Central memory CD8-positive, alpha-beta T cell (primary cell): Measurements from ENCODE around the gene YBX2.
A peak's percentile ranks its signal among the peaks of the same experiment; 100 is the strongest.

Source experiments
- ATAC-seq: fragments of 150-1000 bp; cut with Tn5 transposase; replicated peaks from 2 replicates; pipeline ENCODE4 v1.10.0; 2022; ENCODE audit warnings: mild to moderate bottlenecking, moderate FRiP score, moderate number of reproducible peaks; ENCODE audit not compliant: poor library complexity, severe bottlenecking; ENCODE audit errors: extremely low read depth
- DNase-seq, 2 donors: peaks; one replicate each; pipeline ENCODE4 v3.0.0; 2021; ENCODE audit warnings: low spot score in 2 of 2
- H3K27ac Mint-ChIP-seq: one replicate; pipeline ENCODE4 v1.8.0; 2022; ENCODE audit warnings: low read depth, mild to moderate bottlenecking, moderate library complexity, mixed read lengths
- H3K27me3 Mint-ChIP-seq: one replicate; pipeline ENCODE4 v1.8.0; 2022; ENCODE audit warnings: mixed read lengths
- H3K36me3 Mint-ChIP-seq: one replicate; pipeline ENCODE4 v1.8.0; 2022; ENCODE audit warnings: mild to moderate bottlenecking, moderate library complexity, mixed read lengths; ENCODE audit not compliant: insufficient read depth
- H3K4me1 Mint-ChIP-seq: one replicate; pipeline ENCODE4 v1.8.0; 2022; ENCODE audit warnings: mixed read lengths
- H3K4me3 Mint-ChIP-seq: one replicate; pipeline ENCODE4 v1.8.0; 2022; ENCODE audit warnings: mild to moderate bottlenecking, moderate library complexity, mixed read lengths
- H3K9me3 Mint-ChIP-seq: one replicate; pipeline ENCODE4 v1.8.0; 2022; ENCODE audit warnings: mixed read lengths

YBX2 gene

DNA sequence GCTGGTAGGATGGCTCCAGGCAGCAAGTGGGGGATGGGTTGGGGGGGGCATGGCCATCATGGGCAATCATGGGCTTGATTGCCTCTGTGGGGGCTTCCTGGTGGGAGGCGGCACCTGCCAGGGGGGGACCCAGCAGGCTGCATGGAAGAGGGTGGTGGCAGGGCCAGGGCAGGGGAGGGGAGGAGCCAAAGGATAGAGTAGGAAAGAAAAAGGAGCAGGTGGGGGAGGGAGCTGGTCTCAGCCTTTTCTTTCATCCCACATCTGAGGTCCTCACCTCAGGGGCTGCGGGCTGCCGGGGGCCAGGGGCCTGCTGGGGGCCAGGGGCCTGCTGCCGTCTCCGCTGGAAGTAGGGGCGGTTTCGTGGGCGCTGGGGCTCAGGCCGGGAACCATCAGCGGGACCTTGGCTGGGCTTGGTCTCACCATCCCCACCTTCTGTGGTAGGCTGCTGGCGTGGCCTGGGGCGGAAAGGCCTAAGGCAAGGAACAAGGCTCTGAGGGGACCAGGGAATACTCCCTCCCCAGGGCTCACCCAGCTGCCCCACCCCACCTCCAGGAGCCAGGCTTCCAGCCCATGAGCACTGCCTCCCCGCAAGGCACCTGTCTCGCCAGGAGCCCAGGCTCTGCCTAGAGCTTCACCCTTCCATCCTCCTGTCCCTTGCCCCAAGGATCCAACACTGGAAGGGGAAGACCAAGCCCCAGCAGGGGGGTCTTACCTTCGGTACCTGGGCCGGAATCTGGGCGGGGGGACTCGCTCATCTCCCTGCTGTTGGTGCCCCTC lies 5.0 kb downstream of the YBX2 start:
- no peak for ATAC-seq
- Mint-ChIP-seq H3K9me3 (no peaks in the 10 kb centered on the region), H3K4me1 (no peaks in the 10 kb centered on the region)

DNA sequence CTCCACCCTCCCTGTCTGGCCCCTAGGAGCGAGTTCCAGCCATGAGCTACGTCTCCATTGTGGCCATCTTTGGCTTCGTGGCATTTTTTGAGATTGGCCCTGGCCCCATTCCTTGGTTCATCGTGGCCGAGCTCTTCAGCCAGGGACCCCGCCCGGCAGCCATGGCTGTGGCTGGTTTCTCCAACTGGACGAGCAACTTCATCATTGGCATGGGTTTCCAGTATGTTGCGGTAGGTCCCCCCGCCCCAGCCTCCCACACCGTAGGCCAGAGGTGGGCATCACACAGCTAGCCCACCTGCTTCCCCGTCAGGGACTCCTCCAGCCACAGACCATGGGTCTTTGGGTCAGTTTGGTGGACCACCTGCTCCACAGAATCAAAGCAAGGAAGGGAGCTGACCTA lies 8.8 kb downstream of the YBX2 start:
- peaks cover 12% of the 10 kb centered on the region for H3K4me1 Mint-ChIP-seq
- peaks cover 2% of the 10 kb centered on the region for H3K36me3 Mint-ChIP-seq
- H3K27ac Mint-ChIP-seq: no peak overlapping the region
- ATAC-seq: no peak
- peaks cover 75% of the 10 kb centered on the region for H3K27me3 Mint-ChIP-seq
- H3K4me3 Mint-ChIP-seq: no peak overlapping the region
- DNase-seq: no peak
- H3K9me3 Mint-ChIP-seq: no peaks in the 10 kb centered on the region

More for the DNA sequence above, 5.0 kb downstream of the YBX2 start:
- no peak for DNase-seq
- no peak overlapping the region for H3K4me3 Mint-ChIP-seq
- H3K36me3 Mint-ChIP-seq: peaks cover 4% of the 10 kb centered on the region
- H3K27me3 Mint-ChIP-seq: peaks cover 76% of the 10 kb centered on the region
- H3K27ac Mint-ChIP-seq: no peak overlapping the region

DNA sequence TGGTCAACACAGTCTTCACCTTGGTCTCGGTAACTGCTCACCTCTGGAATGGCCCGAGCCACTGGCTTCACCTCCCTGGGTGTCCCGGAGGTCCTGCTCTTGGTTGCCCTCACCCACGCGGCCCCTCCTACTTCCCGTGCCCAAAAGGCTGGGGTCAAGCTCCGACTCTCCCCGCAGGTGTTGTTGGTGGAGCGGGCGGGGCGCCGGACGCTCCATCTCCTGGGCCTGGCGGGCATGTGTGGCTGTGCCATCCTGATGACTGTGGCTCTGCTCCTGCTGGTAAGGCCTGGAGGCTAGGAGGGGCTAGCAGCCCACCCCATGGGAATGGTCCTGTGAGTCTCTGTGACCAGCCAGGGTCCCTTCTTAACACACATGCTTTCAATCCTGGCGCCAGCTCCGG lies 9.5 kb downstream of the YBX2 start:
- no peak overlapping the region for H3K4me3 Mint-ChIP-seq
- peaks cover 13% of the 10 kb centered on the region for H3K4me1 Mint-ChIP-seq
- no peak for ATAC-seq
- no peak overlapping the region for H3K27ac Mint-ChIP-seq
- H3K27me3 Mint-ChIP-seq: peaks cover 67% of the 10 kb centered on the region
- no peaks in the 10 kb centered on the region for H3K9me3 Mint-ChIP-seq
- peaks cover 2% of the 10 kb centered on the region for H3K36me3 Mint-ChIP-seq
- DNase-seq: no peak

DNA sequence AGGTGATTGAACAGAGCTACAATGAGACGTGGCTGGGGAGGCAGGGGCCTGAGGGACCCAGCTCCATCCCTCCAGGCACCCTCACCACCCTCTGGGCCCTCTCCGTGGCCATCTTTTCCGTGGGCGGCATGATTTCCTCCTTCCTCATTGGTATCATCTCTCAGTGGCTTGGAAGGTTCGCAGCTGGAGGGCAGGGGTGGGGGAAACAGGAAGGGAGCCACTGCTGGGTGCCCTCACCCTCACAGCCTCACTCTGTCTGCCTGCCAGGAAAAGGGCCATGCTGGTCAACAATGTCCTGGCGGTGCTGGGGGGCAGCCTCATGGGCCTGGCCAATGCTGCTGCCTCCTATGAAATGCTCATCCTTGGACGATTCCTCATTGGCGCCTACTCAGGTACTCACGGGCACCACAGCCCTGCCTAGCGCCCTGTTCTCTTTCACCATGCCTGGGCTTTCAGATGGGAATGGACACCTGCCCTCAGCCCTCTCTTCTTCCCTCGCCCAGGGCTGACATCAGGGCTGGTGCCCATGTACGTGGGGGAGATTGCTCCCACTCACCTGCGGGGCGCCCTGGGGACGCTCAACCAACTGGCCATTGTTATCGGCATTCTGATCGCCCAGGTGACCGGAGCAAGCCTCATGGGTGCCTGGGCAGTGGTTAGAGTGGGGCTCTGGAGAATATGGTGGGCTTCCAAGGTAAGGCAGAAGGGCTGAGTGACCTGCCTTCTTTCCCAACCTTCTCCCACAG lies 10.8 kb downstream of the YBX2 start:
- Mint-ChIP-seq H3K27ac (no peak overlapping the region), H3K27me3 (peaks cover 61% of the 10 kb centered on the region), H3K9me3 (no peaks in the 10 kb centered on the region), H3K4me3 (no peak overlapping the region), H3K36me3 (peaks cover 2% of the 10 kb centered on the region), H3K4me1 (peaks cover 13% of the 10 kb centered on the region)
- no peak for DNase-seq
- no peak for ATAC-seq

DNA sequence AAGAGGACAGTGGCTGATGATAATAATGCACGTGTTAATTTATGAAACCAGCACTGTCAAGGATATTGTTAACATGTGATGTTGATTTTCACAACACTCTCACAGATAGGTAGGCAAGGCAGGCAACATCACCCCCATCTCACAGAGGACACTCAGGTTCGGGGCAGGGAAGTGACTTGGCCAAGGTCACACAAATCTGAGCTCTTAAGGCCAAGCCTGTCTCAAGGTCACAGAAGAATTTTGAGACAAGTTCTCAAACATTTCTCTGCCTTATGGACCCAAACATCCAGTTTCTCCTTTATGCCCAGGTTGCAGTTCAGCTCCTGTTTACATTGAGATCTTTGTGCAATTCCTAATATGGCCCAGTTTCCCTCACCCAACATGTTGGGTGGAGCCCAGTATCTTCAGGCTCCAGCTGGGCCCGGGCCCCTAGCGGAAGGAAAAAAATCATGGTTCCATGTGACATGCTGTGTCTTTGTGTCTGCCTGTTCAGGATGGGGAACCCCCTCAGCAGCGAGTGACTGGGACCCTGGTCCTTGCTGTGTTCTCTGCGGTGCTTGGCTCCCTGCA lies 11.6 kb downstream of the YBX2 start:
- Mint-ChIP-seq H3K27me3 (peaks cover 53% of the 10 kb centered on the region), H3K4me3 (peak overlapping the region; percentile 77), H3K36me3 (peaks cover 2% of the 10 kb centered on the region), H3K4me1 (peaks cover 13% of the 10 kb centered on the region), H3K27ac (no peak overlapping the region), H3K9me3 (no peaks in the 10 kb centered on the region)
- ATAC-seq (no peak), DNase-seq (no peak)

DNA sequence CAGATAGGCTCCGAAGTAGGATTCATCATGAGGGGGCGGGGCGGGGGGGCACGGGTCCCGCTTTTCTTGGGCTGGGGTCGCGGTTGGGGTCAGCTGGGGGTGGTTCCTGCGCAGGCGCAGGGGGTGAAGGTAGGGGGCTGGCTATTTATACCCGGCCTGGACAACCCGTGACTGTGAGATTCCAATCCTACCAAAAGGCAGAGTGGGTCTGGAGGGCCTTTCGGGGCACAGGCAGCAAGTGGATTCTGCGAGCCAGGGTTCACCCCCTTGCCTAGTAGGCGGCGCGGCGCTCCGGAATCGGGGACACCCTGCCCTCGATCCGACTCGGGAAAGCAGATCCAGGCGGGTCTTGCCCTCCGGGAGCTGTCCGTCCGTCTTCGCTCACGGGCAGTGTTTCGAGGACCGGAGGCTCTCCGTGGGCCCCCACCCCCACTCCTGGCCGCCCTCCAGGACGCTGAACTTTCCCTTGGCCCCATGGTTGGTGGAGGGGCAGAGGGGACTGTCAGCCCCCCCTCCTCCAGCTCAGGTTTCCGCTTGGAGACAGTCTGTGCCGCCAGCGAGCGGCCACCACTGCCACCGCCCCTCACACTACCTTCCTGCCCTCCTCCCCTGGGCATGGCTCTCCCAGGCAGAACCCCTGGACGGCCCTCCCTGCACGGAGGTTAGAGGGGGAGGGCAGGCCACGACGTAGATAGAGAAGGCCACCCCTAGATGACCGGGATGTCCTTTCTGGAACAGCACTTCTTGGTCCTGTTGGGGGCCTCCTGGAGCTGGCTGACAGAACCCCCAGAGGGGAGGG lies 12.3 kb downstream of the YBX2 start:
- Mint-ChIP-seq H3K9me3 (no peaks in the 10 kb centered on the region), H3K27ac (peak overlapping the region; percentile 59), H3K27me3 (peaks cover 46% of the 10 kb centered on the region), H3K36me3 (peaks cover 2% of the 10 kb centered on the region), H3K4me3 (peak overlapping the region; percentile 77), H3K4me1 (peaks cover 13% of the 10 kb centered on the region)
- DNase-seq: no peak
- no peak for ATAC-seq

DNA sequence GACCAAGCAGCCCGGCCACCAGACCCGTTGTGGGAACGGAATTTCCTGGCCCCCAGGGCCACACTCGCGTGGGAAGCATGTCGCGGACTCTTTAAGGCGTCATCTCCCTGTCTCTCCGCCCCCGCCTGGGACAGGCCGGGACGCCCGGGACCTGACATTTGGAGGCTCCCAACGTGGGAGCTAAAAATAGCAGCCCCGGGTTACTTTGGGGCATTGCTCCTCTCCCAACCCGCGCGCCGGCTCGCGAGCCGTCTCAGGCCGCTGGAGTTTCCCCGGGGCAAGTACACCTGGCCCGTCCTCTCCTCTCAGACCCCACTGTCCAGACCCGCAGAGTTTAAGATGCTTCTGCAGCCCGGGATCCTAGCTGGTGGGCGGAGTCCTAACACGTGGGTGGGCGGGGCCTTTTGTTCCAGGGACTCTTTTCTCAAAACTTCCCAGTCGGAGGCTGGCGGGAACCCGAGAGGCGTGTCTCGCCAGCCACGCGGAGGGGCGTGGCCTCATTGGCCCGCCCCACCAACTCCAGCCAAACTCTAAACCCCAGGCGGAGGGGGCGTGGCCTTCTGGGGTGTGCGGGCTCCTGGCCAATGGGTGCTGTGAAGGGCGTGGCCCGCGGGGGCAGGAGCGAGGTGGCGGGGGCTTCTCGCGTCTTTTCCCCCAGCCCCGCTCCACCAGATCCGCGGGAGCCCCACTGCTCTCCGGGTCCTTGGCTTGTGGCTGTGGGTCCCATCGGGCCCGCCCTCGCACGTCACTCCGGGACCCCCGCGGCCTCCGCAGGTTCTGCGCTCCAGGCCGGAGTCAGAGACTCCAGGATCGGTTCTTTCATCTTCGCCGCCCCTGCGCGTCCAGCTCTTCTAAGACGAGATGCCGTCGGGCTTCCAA lies 13.1 kb downstream of the YBX2 start, which contains the start of gene SLC2A4:
Gene SLC2A4 (plus strand): TSS at position 645 of the 879 bp plus-strand sequence. CDS start 217 bp downstream, at position 862.
- Mint-ChIP-seq H3K4me1 (peaks cover 13% of the 10 kb centered on the region), H3K36me3 (peaks cover 2% of the 10 kb centered on the region), H3K4me3 (peak within 1 kb of the TSS; percentile 77), H3K27me3 (peaks cover 38% of the 10 kb centered on the region), H3K9me3 (no peaks in the 10 kb centered on the region), H3K27ac (peak within 1 kb of the TSS; percentile 59)
- DNase-seq: peak in 1 of 2 donors; percentile 44
- ATAC-seq: peak; percentile 39

DNA sequence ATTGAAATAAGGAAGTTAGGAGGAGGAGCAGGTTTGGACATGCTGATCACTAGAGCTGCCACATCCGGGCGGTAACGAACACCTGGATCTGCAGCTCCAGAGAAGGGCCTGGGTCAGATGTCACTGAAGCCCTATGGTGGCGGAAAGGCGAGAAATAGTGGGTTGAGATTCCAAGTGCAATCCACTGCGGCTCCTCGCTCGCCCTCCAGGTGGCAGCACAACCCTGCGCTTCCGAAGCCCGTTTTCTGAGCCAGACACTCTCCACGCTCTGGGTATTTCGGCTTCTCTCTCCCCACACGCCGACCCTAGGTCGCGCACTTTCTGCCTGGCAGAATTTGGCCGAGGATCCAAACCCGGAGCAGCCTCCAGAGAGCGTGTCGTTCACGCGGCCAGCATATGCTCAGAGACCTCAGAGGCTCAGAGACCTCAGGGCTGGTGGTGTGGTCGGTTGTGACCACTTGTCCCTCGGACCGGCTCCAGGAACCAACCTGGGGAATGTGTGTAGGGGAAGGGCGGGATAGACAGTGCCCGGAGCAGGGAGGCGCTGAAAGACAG lies 13.8 kb downstream of the YBX2 start:
- peak; percentile 91 for ATAC-seq
- Mint-ChIP-seq H3K4me1 (peaks cover 13% of the 10 kb centered on the region), H3K27ac (no peak overlapping the region), H3K36me3 (peaks cover 2% of the 10 kb centered on the region), H3K27me3 (peaks cover 31% of the 10 kb centered on the region), H3K4me3 (peak overlapping the region; percentile 77), H3K9me3 (no peaks in the 10 kb centered on the region)
- peak; percentile 38 to 80 for DNase-seq

DNA sequence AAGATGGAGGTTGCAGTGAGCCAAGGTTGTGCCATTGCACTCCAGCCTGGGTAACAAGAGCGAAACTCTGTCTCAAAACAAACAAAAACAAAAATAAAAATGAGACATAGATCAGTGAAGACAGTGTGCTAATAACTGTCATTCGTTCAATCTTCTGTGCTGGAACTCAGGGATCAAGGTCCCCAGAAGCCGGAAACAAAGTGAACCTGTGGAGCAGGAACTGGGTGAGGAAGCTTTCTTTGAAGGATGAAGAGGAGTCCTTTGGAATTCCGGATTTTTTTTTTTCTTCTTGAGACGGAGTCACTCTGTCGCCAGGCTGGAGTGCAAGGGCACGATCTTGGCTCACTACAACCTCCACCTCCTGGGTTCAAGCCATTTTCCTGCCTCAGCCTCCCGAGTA lies 15.0 kb downstream of the YBX2 start:
- Mint-ChIP-seq H3K4me3 (no peak overlapping the region), H3K27ac (no peak overlapping the region), H3K36me3 (peaks cover 2% of the 10 kb centered on the region), H3K9me3 (no peaks in the 10 kb centered on the region), H3K4me1 (peaks cover 13% of the 10 kb centered on the region), H3K27me3 (peaks cover 24% of the 10 kb centered on the region)
- no peak for DNase-seq
- no peak for ATAC-seq

DNA sequence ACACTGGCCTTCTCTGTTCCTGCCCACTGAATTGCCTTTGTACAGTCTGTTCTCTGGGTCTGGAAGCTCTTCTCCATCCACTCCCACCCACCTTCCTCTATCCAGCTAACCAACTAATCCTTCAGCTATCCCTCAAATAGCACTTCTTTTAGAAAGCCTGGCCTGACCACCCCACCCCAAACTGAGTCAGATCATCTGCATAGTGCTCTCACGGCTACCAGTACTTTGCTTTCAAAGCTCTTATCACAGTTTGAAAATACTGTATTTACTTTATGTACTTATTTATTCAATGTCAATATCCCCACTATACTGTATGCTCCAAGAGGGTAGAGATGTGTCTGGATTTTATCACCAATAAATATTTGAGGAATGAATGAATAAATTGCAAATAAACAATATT lies 27.7 kb downstream of the YBX2 start:
- Mint-ChIP-seq H3K27ac (no peak overlapping the region), H3K9me3 (no peaks in the 10 kb centered on the region), H3K4me3 (no peak overlapping the region), H3K27me3 (peaks cover 44% of the 10 kb centered on the region), H3K4me1 (peaks cover 18% of the 10 kb centered on the region), H3K36me3 (peaks cover 3% of the 10 kb centered on the region)
- ATAC-seq (no peak), DNase-seq (no peak)

DNA sequence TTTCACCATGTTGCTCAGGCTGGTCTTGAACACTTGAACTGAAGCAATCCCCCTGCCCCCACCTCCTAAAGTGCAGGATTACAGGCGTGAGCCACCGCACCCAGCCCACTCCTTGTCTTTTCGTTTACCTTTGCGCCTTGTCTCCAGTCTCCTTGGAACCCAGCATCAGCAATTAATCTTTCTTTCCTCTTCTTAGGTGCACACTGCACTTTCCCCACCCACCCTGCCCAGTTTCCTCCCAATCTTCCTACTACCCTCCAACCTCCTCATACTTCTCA lies 30.7 kb downstream of the YBX2 start:
- Mint-ChIP-seq H3K4me1 (peaks cover 18% of the 10 kb centered on the region), H3K36me3 (peaks cover 7% of the 10 kb centered on the region), H3K9me3 (no peaks in the 10 kb centered on the region), H3K27ac (no peak overlapping the region), H3K4me3 (peak overlapping the region; percentile 77), H3K27me3 (peaks cover 34% of the 10 kb centered on the region)
- DNase-seq (no peak), ATAC-seq (no peak)
